Ovary (tissue), 9 donors: Measurements from ENCODE around the gene GSTM4. TPM values are rescaled to one million over a fixed set of nuclear protein-coding genes. Genes with fewer than 3 reads are reported as not detected.
"Not testable (repeated sequence)": the region's sequence is repeated elsewhere in the genome, so short reads cannot be mapped to it uniquely, and the experiment has no call there.

Experiments used
- DNase-seq, 5 donors: peaks; one replicate each; pipeline ENCODE4 v3.0.0-alpha.2; 2019 to 2020
- H3K27ac ChIP-seq, 2 donors: fragments of 200-600 bp; one replicate each; pipeline versions ENCODE4 v1.5.1 to v1.8.0; 2019 to 2022
- H3K27me3 ChIP-seq: fragments of 200-600 bp; one replicate; pipeline ENCODE4 v1.8.0; 2022
- H3K36me3 ChIP-seq: fragments of 200-600 bp; sonication (generic); one replicate; pipeline ENCODE4 v1.5.1; 2019
- H3K4me1 ChIP-seq: one replicate; pipeline ENCODE4 v1.8.1; 2013; ENCODE audit warnings: mild to moderate bottlenecking, moderate library complexity; ENCODE audit not compliant: insufficient read depth
- H3K4me3 ChIP-seq: fragments of 200-600 bp; sonication (generic); one replicate; pipeline ENCODE4 v1.5.1; 2017
- H3K9me3 ChIP-seq, 2 donors: fragments of 200-600 bp in 1 of 2; sonication (generic) in 1 of 2; one replicate each; pipeline versions ENCODE4 v1.5.1 to v1.8.1; 2013 to 2019; ENCODE audit warnings: mild to moderate bottlenecking in 1 of 2, moderate library complexity in 1 of 2
- CTCF ChIP-seq, 3 donors: fragments of 450-650 bp in 2 of 3; fragments of 200-600 bp in 1 of 3; IDR thresholded peaks; one replicate each; pipeline versions ENCODE4 v1.5.1 to v1.8.0; 2016 to 2022; ENCODE audit warnings: antibody characterized with exemption in 3 of 3, mild to moderate bottlenecking in 1 of 3
- EP300 ChIP-seq: sonication (generic); formaldehyde crosslinking; IDR thresholded peaks from one replicate; pipeline ENCODE4 v1.6.1; 2017; ENCODE audit warnings: antibody characterized with exemption
- POLR2A ChIP-seq: fragments of 450-650 bp; IDR thresholded peaks from one replicate; pipeline ENCODE4 v1.6.1; 2017; ENCODE audit warnings: antibody characterized with exemption, mild to moderate bottlenecking, moderate library complexity
- WGBS, 3 donors: extraction: QIAGEN DNeasy Blood & Tissue Kit in 1 of 3; methylation state at CpG; one replicate each; pipeline versions ENCODE4 v1.1.5 to v1.1.7; 2013 to 2017; 5-methylcytosine and 5-hydroxymethylcytosine counted together
- intact Hi-C, 4 donors: fragments of 100-400 bp; cut with DNase I; formaldehyde crosslinking; loops; one replicate each; pipeline versions ENCODE4 v1.11.0 to v1.15.1; 2022 to 2023
- polyA plus RNA-seq, 2 donors: library from polyadenylated mRNA; stranded (reverse); fragments of 200-250 nt in 1 of 2; fragments of 350-450 nt in 1 of 2; fragmentation: Illumina TruSeq in 1 of 2; extraction: RNeasy Lipid Tissue Mini Kit (QIAGEN cat#74804) in 1 of 2; gene quantifications; one replicate each; pipeline ENCODE4 v1.2.3, GENCODE V29; 2013 to 2014
- total RNA-seq, 7 donors: library from RNA; depleted of rRNA in 2 of 7; stranded (reverse); fragments of >200 nt in 2 of 7; fragmentation: NEBNext Ultra II Directional in 3 of 7; extraction: Animal tissue kit (Norgen Biotek cat#: 25700) in 3 of 7; gene quantifications; one replicate each; pipeline versions ENCODE4 v1.1.0 to v1.2.4, GENCODE V29; 2016 to 2023
- donor health status: DM: no; HTN: no; CAD: no; lungs with moderate emphysema.
- donor health status: DM: no; HTN: no; CAD: no.
- donor health status: Bipolar disorder and iron deficiency.
- donor health status: DM: yes; HTN: yes; CAD: no.
- donor health status: DM: no; HTN: no; CAD: no.
- donor health status: DM: yes; HTN: yes; CAD: no.

The GSTM4 gene
- total and polyA plus RNA-seq, 9 donors: 23.0 to 116 (median 47.2) TPM

DNA sequence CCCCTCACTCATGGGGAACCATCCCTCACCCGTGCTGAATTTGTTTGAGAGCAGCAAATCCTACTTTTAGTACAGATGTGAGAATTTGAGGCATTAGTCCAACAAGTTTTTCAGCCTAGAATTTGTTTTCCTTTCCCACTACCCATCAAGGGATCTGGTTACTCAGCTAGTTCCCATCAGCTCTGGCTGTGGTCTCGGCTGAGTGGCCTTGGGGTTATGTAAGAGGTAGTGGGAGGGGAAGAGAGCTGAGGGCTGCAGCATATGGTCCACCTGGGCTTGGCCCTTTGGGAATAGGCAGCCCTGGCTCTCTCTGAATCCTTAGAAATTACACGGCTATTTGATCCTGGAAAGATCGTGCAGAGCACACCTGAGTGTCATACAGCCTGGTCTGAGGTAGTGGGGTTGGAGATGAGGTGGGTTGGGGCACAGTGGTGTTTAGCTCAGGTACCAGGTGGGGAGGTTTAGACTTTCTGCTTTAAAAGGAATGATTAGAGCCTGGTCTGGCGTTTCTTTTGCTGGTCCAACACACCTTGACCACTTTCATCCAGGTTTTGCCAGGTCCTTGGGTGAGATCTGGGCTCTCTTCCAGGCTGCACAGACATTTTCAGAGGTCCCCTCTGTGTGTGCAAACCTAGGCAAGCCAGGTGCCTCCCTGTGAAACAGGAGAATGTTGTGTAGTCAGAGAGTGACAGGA is 4.2 kb downstream of the GSTM4 start:
- H3K36me3 ChIP-seq: no peaks in the 10 kb centered on the region
- H3K4me1 ChIP-seq: peaks cover 15% of the 10 kb centered on the region
- TF ChIP-seq EP300: no peak
- TF ChIP-seq POLR2A: no peak
- TF ChIP-seq CTCF (IDR thresholded peaks at IDR 0.05): no peak
- H3K9me3 ChIP-seq: no peaks in the 10 kb centered on the region
- 20 to 25% (median 21%) methylated on average over 5 of the region's 5 CpGs for WGBS, 3 donors
- no peak overlapping the region for H3K4me3 ChIP-seq
- H3K27ac ChIP-seq: peak overlapping the region in 1 of 2 donors; percentile 81
- intact Hi-C loops: loop anchor here in 1 of 4 donors (5.0 kb wide), 1 partner anchor 327 kb away; no protein-coding TSS in a partner anchor
- H3K27me3 ChIP-seq: no peaks in the 10 kb centered on the region
- DNase-seq: peak; percentile 75 to 81 (median 78)

DNA sequence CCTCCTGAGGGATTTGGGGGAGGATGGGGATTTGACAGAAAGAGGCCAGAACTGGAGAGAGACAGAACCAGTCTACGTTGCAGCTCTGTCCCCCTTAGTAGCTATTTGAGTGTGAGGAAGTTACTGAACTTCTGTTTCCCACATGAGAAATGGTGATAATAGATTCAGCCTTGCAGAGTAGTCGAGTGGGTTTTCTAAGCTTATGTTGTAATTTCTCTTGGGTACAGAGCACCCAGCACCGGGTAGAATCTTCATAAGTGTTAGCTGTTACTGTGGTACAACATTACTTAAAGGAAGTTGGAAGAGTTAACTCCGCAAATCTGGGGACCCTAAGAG is 4.8 kb downstream of the GSTM4 start:
- not testable (repeated sequence) for H3K4me3 ChIP-seq, DNase-seq, H3K9me3 ChIP-seq, H3K27me3 ChIP-seq, H3K36me3 ChIP-seq
- Histone ChIP-seq H3K4me1 (peaks cover 14% of the 10 kb centered on the region), H3K27ac (peak overlapping the region in 1 of 2 donors; percentile 81)
- 60 to 68% (median 63%) methylated on average over 3 to 4 of the region's 4 CpGs for WGBS, 3 donors
- intact Hi-C loops: loop anchor here in 1 of 4 donors (5.0 kb wide), 1 partner anchor 327 kb away; no protein-coding TSS in a partner anchor

DNA sequence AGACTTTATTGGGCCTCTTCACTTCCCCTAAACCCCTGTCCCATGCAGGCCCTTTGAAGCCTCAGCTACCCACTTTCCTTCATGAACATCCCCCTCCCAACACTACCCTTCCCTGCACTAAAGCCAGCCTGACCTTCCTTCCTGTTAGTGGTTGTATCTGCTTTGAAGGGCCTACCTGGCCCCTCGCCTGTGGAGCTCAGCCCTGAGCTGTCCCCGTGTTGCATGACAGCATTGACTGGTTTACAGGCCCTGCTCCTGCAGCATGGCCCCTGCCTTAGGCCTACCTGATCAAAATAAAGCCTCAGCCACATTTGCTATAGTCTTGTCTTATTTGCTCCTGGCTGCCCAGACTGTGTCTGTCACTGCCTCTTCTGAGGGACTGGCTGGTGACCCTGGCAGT is 5.5 kb downstream of the GSTM4 start:
- Histone ChIP-seq H3K9me3 (no peaks in the 10 kb centered on the region), H3K36me3 (no peaks in the 10 kb centered on the region), H3K4me3 (no peak overlapping the region), H3K27me3 (no peaks in the 10 kb centered on the region), H3K4me1 (peaks cover 14% of the 10 kb centered on the region), H3K27ac (peak overlapping the region in 1 of 2 donors; percentile 81)
- TF ChIP-seq CTCF (IDR thresholded peaks at IDR 0.05) (no peak), EP300 (no peak), POLR2A (no peak)
- intact Hi-C loops: loop anchor here in 1 of 4 donors (5.0 kb wide), 1 partner anchor 326 kb away; no protein-coding TSS in a partner anchor
- no peak for DNase-seq
- WGBS, 3 donors: 76 to 86% (median 85%) methylated on average over 2 of the region's 2 CpGs

GRCh38 chr1:109664671-109665070 is 8.8 kb downstream of the GSTM4 start:
- Histone ChIP-seq H3K9me3 (no peaks in the 10 kb centered on the region), H3K4me1 (peaks cover 9% of the 10 kb centered on the region), H3K4me3 (no peak overlapping the region), H3K27ac (no peak overlapping the region), H3K27me3 (no peaks in the 10 kb centered on the region), H3K36me3 (no peaks in the 10 kb centered on the region)
- no peak for DNase-seq
- 83 to 97% (median 85%) methylated on average over 1 of the region's 1 CpG for WGBS, 3 donors
- intact Hi-C loops: loop anchor here in 1 of 4 donors (5.0 kb wide), 3 partner anchors 48 to 323 kb away; partner anchors contain the start of gene GSTM5
- TF ChIP-seq POLR2A (no peak), CTCF (IDR thresholded peaks at IDR 0.05) (no peak), EP300 (no peak)

GRCh38 chr1:109667452-109668122 is 11.7 kb downstream of the GSTM4 start, which contains the start of gene GSTM2:
TSS of gene GSTM2 (plus strand) at chr1:109668057. CDS start at chr1:109668116, 59 bp downstream.
- TF ChIP-seq CTCF (IDR thresholded peaks at IDR 0.05) (no peak), EP300 (no peak), POLR2A (peak; percentile 16)
- 4 to 5% (median 5%) methylated on average over 22 of the region's 22 CpGs for WGBS, 3 donors
- peak; percentile 93 to 96 (median 95) for DNase-seq
- Histone ChIP-seq H3K27ac (peak within 1 kb of the TSS; percentile 16 to 54), H3K4me1 (peaks cover 5% of the 10 kb centered on the region), H3K4me3 (peak within 1 kb of the TSS; percentile 49), H3K27me3 (no peaks in the 10 kb centered on the region), H3K9me3 (no peaks in the 10 kb centered on the region), H3K36me3 (no peaks in the 10 kb centered on the region)
- intact Hi-C loops: loop anchor here in 1 of 4 donors (5.0 kb wide), 2 partner anchors 45 to 90 kb away; partner anchors contain the start of gene GSTM5
